OCI-M1 (cell line): Measurements from ENCODE around the gene VPS37C.
A peak's percentile ranks its signal among the peaks of the same experiment; 100 is the strongest.

Experiments used
- DNase-seq: peaks from one replicate; lab custom pipeline; 2025; lab: John Stamatoyannopoulos, UW

VPS37C gene

DNA sequence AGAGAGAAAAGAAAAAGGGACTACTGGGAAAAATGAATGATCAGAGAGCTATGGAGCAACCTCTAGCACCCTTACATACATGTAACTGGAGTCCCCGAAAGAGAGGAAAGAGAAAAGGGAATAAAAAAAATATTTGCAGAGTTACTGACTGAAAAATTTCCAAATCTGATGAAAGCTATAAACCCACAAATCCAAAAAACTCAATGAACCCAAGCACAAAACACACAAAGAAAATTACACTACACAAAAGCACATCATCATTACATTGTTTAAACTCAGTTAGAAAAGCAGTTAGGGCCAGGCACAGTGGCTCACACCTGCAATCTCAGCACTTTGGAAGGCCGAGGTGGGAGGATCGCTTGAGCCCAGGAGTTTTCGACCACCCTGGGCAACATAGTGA, 6.7 kb downstream of the VPS37C start:
- no peak for DNase-seq

- no peak for DNase-seq
Observed at GRCh38 chr11:61153593-61154095, 7.6 kb downstream of the VPS37C start.

GRCh38 chr11:61152816-61153592, 8.2 kb downstream of the VPS37C start:
- DNase-seq, result no peak

GRCh38 chr11:61151545-61152252, 9.5 kb downstream of the VPS37C start:
- no peak for DNase-seq

- no peak for DNase-seq
Observed at GRCh38 chr11:61150706-61151544, 10.3 kb downstream of the VPS37C start.

DNA sequence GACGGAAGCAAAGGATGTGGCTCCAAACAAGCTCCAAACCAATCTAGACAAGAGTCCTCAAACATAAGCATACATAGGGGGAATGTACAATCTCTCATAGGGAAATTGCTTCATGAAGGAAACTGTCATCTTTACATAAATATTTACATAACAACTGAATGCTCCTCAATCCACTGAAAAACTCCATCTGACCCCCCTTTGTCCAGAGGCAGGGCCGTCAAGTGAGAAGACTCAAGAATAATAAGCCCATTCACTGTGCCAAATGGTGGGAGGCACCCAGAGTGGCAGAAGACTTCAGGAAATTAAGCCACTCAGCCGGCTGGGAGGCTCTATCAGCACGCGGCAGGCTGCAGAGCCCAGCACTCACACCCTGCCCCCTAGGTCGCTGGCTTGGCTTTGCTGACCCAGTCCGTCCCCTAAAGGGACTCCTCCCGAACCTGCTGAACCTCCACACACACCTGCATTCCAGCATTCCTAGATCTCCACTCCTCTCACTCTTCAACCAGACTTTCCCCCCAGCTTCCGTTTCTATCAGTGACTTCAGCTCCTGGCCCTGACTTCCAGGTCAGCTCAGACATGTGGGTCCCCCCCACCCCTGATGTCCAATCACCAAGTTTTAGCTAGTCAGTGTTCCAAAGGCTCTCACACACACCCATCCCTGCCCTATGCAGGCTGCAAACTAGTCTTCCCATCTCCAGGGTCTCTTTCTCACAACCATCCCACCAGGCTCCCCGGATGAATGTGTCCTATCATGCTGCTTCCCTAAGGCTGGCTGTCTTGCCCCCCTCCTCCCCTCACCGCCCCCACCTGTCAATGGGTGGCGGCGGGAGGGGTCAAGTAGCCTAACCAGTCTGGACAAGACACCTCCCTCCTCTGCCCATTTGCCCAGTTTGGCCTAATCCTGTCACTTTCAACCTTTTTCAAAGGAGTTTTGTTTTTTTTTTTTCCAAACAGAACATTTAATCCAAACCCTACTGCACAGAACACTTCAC, 11.3 kb downstream of the VPS37C start:
- DNase-seq, result peak; percentile 38

- DNase-seq, result no peak
Observed at GRCh38 chr11:61147791-61148620, 13.2 kb downstream of the VPS37C start.

GRCh38 chr11:61147271-61147670, 14.0 kb downstream of the VPS37C start:
- DNase-seq, result no peak

DNA sequence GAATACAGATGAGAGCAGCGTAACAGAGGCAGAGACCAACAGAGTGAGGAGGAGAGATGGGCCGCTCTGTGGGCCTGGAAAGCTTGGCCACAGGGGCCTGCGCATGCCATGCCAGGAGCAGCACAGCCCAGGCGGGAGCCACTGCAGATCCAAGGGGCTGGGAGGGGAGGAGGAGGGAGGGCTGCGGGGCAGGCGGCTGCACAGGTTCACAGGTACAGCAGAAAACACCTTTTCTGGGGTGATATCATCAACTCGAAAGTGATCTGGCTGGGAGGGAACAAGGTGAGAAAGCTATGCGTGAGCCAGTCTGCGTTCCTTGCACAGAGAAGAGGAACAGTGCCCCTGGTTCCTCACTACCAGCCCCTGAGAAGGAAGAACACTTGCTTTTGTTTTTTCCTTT, 14.8 kb downstream of the VPS37C start:
- no peak for DNase-seq

- no peak for DNase-seq
Observed at GRCh38 chr11:61145228-61146005, 15.8 kb downstream of the VPS37C start.

DNA sequence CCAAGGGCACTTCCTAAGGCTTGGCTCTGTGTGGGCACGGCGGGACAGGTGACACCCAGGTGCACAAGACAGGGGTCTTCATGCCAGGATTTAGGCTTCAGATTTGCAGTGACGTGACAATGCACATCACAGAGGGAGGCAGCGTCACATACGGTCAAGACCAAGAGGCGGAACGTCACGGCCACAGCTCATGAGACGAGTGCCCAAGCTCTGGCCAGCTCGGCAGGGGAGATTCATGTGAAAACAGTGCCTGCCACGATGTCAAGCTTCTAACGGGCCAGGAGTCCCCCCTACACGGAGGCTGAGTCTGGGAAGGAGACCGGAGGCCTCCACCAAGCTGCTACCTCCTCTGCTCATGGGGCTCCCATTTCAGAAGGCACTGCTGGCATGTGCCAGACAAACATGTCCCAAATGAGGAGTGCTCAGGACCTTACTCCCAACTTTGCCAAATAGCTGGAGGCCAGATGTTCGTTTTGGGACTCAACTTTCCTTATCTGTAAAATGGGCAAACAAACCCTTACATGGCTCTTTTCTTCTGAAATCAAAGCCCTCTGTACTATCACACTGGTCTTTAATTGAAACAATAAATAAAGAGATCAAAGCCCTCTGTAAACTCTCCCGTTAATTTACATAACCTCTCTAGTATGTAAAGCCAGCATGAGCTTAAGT, 16.6 kb downstream of the VPS37C start:
- DNase-seq, result no peak

DNA sequence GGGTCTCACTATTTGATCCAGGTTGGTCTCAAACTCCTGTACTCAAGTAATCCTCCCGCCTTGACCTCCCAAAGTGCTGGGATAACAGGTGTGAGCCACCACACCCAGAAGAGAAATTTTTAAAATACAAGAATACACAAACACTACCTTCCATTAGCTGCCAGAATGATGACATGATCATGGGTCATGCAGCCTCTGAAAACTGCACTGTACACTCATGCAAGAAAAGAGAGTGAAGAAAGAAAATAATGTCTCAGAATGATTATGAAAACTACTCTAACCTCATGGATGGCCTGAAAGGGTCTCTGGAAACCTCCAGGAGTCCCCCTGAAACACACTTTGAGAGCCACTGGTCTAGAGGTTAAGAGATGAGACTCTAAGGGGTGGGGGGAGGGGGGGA, 18.8 kb downstream of the VPS37C start:
- DNase-seq, result no peak

- no peak for DNase-seq
Observed at GRCh38 chr11:61141601-61142028, 19.6 kb downstream of the VPS37C start.

DNA sequence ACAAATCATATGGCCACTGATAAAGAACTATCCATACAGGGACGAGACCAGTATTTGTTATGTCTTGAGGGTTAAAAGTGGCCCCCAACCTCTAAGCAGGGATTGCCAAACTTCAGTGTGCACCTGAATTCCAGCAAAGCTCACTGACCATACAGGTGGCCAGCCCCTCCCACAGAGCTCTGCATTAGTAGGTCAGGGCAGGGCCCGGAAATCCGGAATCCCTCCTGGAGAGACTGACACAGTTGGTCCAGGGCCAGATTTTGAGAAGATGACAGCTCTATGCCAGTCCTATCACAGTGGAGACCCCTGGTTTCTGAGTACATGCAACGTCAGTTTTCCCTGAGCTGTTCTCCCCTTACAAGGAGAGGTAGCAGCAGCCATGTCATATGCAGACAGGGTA, 20.8 kb downstream of the VPS37C start:
- no peak for DNase-seq

DNA sequence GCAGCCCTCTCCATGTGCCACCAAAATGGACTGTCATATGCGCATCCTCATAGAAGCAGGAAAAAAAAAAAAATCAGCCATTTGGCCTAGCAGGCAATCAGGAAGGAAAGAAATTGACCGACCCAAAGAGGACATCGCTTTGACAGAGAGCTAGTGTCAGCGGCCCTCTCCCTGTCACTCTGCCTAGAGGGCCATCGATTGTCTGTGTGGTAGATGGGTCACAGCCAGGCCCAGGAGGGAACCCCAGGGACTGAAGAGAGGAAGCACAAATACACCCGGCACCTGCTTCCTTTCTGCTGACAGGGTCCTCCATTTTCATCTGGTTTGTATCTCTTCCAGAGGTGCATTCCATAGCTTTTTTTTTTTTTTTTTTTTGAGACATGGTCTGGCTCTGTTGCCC, 21.8 kb downstream of the VPS37C start:
- DNase-seq, result no peak

DNA sequence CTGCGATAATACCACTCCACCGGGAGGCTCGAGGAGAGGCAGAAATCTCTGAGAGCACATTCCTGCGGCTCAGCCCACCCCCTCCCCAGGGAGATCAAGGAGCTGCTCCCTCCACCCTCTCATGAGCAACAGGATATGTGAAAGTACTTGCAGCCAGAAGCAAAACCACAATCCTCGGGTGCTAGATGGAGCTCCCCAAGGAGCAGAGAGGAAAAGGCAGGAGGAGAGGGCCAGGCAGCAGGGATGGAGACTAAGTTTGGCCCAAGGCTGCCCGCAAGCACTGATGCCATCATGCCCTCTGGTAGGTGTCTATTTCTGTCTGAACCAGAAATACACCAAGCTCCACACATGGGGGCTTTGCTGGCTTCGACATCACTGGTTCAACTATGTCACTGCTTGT, 22.3 kb downstream of the VPS37C start:
- DNase-seq, result no peak

GRCh38 chr11:61134801-61135257, 26.4 kb downstream of the VPS37C start:
- DNase-seq, result no peak

DNA sequence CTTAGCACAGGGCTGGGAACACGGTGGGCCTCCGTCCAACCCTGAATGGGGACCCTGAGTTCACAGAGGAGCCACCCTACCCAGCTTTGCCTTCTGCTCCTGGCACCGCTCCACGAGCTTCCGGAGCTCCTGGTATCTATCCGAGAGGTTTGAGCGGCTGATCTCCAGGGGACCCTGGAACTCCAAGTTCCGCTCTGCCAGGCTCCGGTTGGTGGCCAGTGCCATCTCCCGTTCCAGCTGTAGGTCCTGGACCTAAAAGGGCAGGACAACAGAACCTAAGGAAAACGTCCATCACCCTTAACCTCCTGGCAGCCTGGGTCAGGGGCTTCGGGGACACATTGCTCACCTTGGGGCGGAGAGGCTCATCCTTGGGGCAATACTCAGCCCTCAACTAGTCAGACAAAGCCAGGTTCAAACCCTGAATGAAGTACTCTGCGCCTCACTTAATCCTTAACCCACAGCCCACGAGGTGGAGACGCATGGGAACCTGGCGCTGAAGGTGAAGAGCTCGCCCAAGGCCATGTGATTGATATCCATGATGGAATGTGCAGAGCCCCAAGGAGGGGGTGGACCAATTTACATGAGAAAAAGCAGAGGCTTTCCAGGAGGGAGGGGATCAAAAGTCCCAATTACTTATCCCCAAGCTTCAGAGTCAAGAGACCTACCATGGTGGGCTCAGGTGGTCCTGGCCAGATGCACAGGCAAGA, 27.1 kb downstream of the VPS37C start:
- no peak for DNase-seq
